Right atrium auricular region (tissue), 2 donors: ENCODE results near the gene MYBBP1A. TPM values are rescaled to one million over a fixed set of nuclear protein-coding genes. Genes with fewer than 3 reads are reported as not detected.
"Not testable (repeated sequence)": the region's sequence is repeated elsewhere in the genome, so short reads cannot be mapped to it uniquely, and the experiment has no call there.

Source experiments
- DNase-seq: peaks from one replicate; pipeline ENCODE4 v3.0.0-alpha.2; 2019; ENCODE audit warnings: low spot score
- H3K27ac ChIP-seq, 2 donors: fragments of 200-600 bp; sonication (generic); 1 replicate in 1 of 2; 2 replicates in 1 of 2; pipeline ENCODE4 v1.5.1; 2016 to 2019
- H3K27me3 ChIP-seq, 2 donors: fragments of 200-600 bp; sonication (generic); one replicate each; pipeline versions ENCODE4 v1.5.1 to v1.6.0; 2017 to 2019
- H3K36me3 ChIP-seq: fragments of 200-600 bp; sonication (generic); one replicate; pipeline ENCODE4 v1.5.1; 2016
- H3K4me1 ChIP-seq, 2 donors: fragments of 200-600 bp; sonication (generic); one replicate each; pipeline versions ENCODE4 v1.5.1 to v1.6.0; 2017 to 2019
- H3K4me3 ChIP-seq, 2 donors: fragments of 200-600 bp; sonication (generic); 1 replicate in 1 of 2; 2 replicates in 1 of 2; pipeline ENCODE4 v1.5.1; 2017 to 2019; ENCODE audit warnings: mild to moderate bottlenecking in 1 of 2, moderate library complexity in 1 of 2
- H3K9me3 ChIP-seq, 2 donors: fragments of 200-600 bp; sonication (generic); one replicate each; pipeline ENCODE4 v1.5.1; 2019
- total RNA-seq, 2 donors: library from RNA; depleted of rRNA; stranded (reverse); fragments of >200 nt; gene quantifications; one replicate each; pipeline ENCODE4 v1.1.0, GENCODE V29; 2016
- TF ChIP-seq, protein P1 (sequence below), 2 donors: fragments of 200-600 bp; sonication (generic); IDR thresholded peaks; one replicate each; pipeline ENCODE4 v1.5.1; 2019; ENCODE audit warnings: antibody characterized with exemption in 2 of 2

MYBBP1A gene
- total RNA-seq, 2 donors from 2014 or later = 19.6 to 25.8 TPM

DNA sequence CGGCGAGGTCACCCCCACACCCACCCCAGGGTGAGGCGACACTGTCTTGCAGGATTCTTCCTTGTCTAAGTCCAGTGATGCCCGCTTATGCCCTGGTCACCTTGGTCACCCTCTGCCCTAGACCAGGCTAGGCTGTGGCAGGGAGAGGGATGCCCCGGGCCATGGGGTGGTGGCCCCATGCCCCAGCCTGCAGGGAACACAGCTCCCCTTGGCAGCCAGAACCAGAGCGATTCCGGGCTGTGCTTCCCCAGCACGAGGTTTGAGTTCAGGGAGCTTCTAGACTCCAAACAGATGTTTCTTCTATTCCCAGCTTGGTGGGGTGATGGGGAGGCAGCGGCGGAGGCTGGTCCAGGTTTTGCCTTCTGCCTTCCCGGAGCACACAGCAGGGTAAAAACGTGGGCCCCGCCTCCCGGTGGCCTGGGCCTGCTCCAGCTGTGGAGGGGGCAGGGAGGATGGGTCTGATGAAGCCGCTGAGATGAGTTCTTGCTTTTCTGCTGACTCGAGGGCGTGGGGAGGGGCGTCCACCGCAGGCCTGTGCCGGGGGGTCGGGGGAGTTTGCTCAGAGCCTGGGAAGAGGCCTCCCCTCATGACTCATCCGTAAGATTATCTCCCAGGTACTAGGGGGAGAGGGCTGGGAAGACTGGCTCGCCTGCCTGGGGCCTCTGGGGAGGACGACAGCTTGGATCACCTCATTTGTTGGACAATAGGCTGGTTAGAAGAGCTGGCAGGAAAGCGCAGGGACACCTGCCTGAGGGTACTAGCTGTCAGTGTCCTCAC is 44.5 kb upstream of the MYBBP1A start:
- DNase-seq = no peak
- H3K4me3 ChIP-seq = peak overlapping the region in 1 of 2 donors; percentile 6
- TF ChIP-seq, protein P1, sequence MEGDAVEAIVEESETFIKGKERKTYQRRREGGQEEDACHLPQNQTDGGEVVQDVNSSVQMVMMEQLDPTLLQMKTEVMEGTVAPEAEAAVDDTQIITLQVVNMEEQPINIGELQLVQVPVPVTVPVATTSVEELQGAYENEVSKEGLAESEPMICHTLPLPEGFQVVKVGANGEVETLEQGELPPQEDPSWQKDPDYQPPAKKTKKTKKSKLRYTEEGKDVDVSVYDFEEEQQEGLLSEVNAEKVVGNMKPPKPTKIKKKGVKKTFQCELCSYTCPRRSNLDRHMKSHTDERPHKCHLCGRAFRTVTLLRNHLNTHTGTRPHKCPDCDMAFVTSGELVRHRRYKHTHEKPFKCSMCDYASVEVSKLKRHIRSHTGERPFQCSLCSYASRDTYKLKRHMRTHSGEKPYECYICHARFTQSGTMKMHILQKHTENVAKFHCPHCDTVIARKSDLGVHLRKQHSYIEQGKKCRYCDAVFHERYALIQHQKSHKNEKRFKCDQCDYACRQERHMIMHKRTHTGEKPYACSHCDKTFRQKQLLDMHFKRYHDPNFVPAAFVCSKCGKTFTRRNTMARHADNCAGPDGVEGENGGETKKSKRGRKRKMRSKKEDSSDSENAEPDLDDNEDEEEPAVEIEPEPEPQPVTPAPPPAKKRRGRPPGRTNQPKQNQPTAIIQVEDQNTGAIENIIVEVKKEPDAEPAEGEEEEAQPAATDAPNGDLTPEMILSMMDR (IDR thresholded peaks at IDR 0.05) = no peak
- peaks cover 0 to 40% of the 10 kb centered on the region in 2 donors for H3K4me1 ChIP-seq
- peak overlapping the region; percentile 75 to 85 for H3K27ac ChIP-seq
- H3K27me3 ChIP-seq = no peaks in the 10 kb centered on the region
- no peaks in the 10 kb centered on the region for H3K9me3 ChIP-seq
- no peaks in the 10 kb centered on the region for H3K36me3 ChIP-seq

DNA sequence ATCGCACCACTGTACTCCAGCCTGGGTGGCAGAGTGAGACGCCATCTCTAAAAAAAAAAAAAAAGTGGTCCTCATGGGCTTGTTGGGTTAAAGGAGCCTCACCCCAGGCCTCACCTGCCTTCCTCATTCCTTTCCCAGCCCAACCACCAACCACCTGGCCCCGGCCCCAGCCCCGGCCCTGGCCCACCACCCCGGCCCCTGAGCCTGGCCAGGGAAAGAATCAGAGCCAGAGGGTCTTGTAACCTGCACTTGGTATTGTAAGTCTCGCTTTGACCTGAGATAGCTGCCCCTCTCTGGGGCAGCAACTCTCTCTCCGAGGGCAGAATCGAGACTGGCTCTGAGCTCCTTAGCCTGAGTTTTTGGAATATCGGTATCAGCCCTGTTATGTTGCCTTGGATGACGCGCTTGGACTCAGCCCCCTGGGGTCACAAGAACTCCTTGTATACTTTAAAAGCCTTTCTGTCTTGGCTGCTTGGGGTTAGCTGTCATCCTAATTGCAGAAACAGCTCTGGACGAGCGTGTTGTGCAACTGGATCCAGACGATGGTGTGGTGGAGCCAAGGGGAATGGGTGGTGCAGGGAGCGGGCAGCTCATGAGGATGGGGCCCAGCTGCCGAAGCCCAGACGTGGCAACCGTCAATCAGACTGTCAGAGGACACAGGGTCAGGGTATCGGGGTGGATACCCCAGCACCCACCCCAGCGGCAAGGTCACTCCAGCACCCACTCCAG is 43.8 kb upstream of the MYBBP1A start:
- Histone ChIP-seq H3K27ac (peak overlapping the region; percentile 75 to 85), H3K4me1 (peaks cover 0 to 33% of the 10 kb centered on the region in 2 donors), H3K27me3 (no peaks in the 10 kb centered on the region), H3K9me3 (no peaks in the 10 kb centered on the region), H3K36me3 (no peaks in the 10 kb centered on the region), H3K4me3 (no peak overlapping the region)
- TF ChIP-seq, protein P1 (IDR thresholded peaks at IDR 0.05) = no peak
- peak; percentile 87 for DNase-seq

DNA sequence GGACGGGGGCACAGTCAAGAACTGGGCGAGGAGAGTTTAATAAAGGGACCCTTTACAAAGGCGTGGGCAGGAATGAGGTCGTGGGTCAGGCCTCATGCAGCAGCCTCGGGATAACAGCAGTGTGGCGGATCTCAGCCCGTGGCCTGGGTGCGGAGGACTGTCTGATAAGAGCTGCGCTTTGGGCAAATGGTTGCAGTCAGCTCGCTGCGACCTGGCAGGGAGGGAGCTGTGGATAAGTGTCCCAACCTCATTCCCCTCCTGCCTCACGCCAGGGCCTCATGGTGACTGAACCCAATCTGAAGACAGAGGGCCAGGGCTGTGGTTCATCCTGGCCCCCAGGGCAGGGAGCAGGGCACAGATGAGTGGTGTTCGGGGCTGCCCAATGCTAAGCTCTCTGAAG is 42.8 kb upstream of the MYBBP1A start:
- DNase-seq = no peak
- TF ChIP-seq, protein P1 (IDR thresholded peaks at IDR 0.05) = no peak
- Histone ChIP-seq H3K27me3 (no peaks in the 10 kb centered on the region), H3K4me3 (no peak overlapping the region), H3K9me3 (no peaks in the 10 kb centered on the region), H3K4me1 (peaks cover 0 to 29% of the 10 kb centered on the region in 2 donors), H3K36me3 (no peaks in the 10 kb centered on the region), H3K27ac (peak overlapping the region; percentile 70 to 85)

DNA sequence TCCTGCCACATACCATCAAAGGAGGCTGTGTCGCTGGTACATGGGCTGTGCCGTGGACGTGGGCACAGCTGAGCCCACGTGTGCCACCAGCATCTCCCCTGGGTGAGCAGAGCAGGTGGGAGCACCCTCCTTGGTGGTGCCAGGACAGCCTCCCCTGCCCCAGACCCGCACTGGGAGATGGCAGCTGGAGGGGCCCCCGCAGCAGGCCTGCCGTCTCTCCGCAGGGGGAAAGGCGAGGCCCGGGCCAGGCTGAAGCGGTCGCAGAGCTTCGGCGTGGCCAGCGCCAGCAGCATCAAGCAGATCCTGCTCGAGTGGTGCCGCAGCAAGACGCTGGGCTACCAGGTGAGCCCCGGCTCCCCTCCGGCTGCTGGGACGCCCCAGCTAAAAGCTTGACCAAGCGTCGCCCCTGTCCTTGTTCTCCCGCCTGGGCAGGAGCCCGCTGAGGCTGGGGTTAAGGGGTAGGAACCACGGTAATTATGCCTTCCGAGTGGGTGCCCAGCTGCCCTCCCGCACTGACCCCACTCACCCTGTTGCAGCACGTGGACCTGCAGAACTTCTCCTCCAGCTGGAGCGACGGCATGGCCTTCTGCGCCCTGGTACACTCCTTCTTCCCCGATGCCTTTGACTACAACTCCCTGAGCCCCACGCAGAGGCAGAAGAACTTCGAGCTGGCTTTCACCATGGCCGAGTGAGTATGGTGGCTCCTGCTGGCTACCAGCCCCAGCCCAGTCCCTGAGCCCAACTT is 41.6 kb upstream of the MYBBP1A start:
- TF ChIP-seq, protein P1 (IDR thresholded peaks at IDR 0.05) = no peak
- Histone ChIP-seq H3K27me3 (no peaks in the 10 kb centered on the region), H3K36me3 (no peaks in the 10 kb centered on the region), H3K9me3 (no peaks in the 10 kb centered on the region), H3K27ac (peak overlapping the region in 1 of 2 donors; percentile 85), H3K4me1 (peaks cover 0 to 34% of the 10 kb centered on the region in 2 donors), H3K4me3 (no peak overlapping the region)
- DNase-seq = no peak

DNA sequence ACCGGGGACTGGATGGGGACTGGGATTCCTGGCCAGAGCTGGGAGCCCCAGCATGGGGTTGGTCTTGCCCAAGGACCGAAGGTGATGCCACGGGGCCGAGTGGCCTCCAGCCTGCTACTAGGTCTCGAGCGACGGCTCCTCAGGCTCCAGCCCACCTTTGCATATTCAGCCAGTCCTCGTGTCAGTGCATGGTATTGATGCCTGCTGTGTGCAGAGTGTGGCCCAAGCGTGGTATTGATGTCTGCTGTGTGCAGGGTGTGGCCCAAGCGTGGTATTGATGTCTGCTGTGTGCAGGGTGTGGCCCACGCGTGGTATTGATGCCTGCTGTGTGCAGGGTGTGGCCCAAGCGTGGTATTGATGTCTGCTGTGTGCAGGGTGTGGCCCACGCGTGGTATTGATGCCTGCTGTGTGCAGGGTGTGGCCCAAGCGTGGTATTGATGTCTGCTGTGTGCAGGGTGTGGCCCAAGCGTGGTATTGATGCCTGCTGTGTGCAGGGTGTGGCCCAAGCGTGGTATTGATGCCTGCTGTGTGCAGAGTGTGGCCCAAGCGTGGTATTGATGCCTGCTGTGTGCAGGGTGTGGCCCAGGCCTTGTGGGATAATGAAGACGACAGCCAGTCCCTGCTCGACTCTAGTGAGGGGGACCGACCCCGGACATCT is 40.6 kb upstream of the MYBBP1A start:
- not testable (repeated sequence) for H3K27ac ChIP-seq, H3K27me3 ChIP-seq, H3K36me3 ChIP-seq, H3K9me3 ChIP-seq, H3K4me3 ChIP-seq, DNase-seq
- H3K4me1 ChIP-seq = peaks cover 0 to 44% of the 10 kb centered on the region in 2 donors
